ENCODE data around the gene NAALADL2. TPM values are rescaled to one million over a fixed set of nuclear protein-coding genes. Genes with fewer than 3 reads are reported as not detected.

Gene NAALADL2
- total RNA-seq, 1 donor from 2014 or later, result 9.9 TPM

GRCh38 chr3:174869448-174869847, 10.3 kb downstream of the NAALADL2 start:
- H3K4me1 Mint-ChIP-seq (ENCODE audit: unreplicated experiment), result no peaks in the 10 kb centered on the region
- TF ChIP-seq, protein P1, sequence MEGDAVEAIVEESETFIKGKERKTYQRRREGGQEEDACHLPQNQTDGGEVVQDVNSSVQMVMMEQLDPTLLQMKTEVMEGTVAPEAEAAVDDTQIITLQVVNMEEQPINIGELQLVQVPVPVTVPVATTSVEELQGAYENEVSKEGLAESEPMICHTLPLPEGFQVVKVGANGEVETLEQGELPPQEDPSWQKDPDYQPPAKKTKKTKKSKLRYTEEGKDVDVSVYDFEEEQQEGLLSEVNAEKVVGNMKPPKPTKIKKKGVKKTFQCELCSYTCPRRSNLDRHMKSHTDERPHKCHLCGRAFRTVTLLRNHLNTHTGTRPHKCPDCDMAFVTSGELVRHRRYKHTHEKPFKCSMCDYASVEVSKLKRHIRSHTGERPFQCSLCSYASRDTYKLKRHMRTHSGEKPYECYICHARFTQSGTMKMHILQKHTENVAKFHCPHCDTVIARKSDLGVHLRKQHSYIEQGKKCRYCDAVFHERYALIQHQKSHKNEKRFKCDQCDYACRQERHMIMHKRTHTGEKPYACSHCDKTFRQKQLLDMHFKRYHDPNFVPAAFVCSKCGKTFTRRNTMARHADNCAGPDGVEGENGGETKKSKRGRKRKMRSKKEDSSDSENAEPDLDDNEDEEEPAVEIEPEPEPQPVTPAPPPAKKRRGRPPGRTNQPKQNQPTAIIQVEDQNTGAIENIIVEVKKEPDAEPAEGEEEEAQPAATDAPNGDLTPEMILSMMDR (conservative IDR thresholded peaks at IDR 0.05), result no peak
- H3K27ac Mint-ChIP-seq, result no peak overlapping the region
- H3K9me3 Mint-ChIP-seq, result no peaks in the 10 kb centered on the region
- no peaks in the 10 kb centered on the region for H3K36me3 Mint-ChIP-seq
- no peak for DNase-seq (ENCODE audit: extremely low spot score, unreplicated experiment)
- H3K4me3 Mint-ChIP-seq, result no peak overlapping the region
- no peaks in the 10 kb centered on the region for H3K27me3 Mint-ChIP-seq

DNA sequence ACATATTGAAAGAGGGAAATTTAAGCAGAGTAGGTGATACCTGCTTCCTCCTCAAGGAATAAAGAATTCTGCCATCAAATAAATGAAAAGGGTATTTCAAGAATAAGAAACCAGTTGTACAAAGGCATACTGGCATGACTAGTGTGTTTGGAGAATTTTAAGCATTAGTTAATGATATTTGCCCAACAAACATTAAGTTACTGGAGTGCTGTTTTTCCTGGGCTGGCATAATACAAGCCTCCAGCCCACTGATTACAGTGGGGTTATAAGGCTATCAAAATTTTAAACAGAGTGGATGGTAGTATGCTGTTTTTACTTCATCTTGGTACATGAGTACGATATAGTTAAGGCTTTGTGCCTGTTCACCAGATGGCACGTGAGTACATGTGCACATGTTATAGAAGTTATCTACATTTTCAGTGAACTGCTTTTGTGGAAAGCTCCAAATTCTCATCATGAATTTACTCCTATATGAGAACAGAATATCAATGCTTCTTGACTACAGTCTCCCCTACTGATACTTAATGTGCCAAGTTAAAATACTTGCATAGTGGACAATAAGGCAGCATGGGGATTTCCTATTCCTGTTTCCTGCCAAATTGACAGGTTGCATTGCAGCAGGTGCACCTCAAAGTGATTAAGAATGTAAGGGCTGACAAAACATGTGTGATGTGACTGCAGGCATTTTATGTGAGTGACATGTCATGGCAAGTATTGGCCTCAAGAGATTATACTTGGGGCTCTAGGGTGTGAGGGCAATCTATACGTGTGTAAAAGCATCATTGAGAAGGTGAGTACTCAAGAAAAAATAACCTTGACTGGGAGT, 14.9 kb downstream of the NAALADL2 start:
- no peak for DNase-seq (ENCODE audit: extremely low spot score, unreplicated experiment)
- Mint-ChIP-seq H3K27ac (no peak overlapping the region), H3K27me3 (no peaks in the 10 kb centered on the region), H3K36me3 (no peaks in the 10 kb centered on the region), H3K9me3 (no peaks in the 10 kb centered on the region), H3K4me3 (no peak overlapping the region), H3K4me1 (ENCODE audit: unreplicated experiment) (no peaks in the 10 kb centered on the region)
- TF ChIP-seq, protein P1 (conservative IDR thresholded peaks at IDR 0.05), result no peak

DNA sequence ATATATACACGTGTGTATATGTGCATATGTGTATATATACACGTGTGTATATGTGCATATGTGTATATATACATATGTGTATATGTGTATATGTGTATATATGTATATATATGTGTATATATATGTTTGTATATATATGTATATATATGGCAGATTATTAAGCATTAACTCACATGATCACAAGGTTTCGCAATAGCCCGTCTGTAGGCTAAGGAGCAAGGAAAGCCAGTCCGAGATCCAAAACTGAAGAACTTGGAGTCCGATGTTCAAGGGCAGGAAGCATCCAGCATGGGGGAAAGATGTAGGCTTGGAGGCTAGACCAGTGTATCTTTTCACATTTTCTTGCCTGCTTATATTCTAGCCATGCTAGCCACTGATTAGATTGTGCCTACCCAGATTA, 23.7 kb downstream of the NAALADL2 start:
- H3K4me3 Mint-ChIP-seq, result no peak overlapping the region
- no peak for DNase-seq (ENCODE audit: extremely low spot score, unreplicated experiment)
- H3K4me1 Mint-ChIP-seq (ENCODE audit: unreplicated experiment), result no peaks in the 10 kb centered on the region
- H3K36me3 Mint-ChIP-seq, result peaks cover 12% of the 10 kb centered on the region
- H3K27ac Mint-ChIP-seq, result no peak overlapping the region
- TF ChIP-seq, protein P1 (conservative IDR thresholded peaks at IDR 0.05), result no peak
- peaks cover 25% of the 10 kb centered on the region for H3K9me3 Mint-ChIP-seq
- no peaks in the 10 kb centered on the region for H3K27me3 Mint-ChIP-seq

- Mint-ChIP-seq H3K9me3 (peaks cover 25% of the 10 kb centered on the region), H3K36me3 (peaks cover 12% of the 10 kb centered on the region), H3K4me3 (no peak overlapping the region), H3K27ac (no peak overlapping the region), H3K27me3 (no peaks in the 10 kb centered on the region), H3K4me1 (ENCODE audit: unreplicated experiment) (no peaks in the 10 kb centered on the region)
- DNase-seq (ENCODE audit: extremely low spot score, unreplicated experiment), result no peak
- TF ChIP-seq, protein P1 (conservative IDR thresholded peaks at IDR 0.05), result no peak
Measured at GRCh38 chr3:174883881-174884675, 24.9 kb downstream of the NAALADL2 start.

GRCh38 chr3:174884776-174885568, 25.8 kb downstream of the NAALADL2 start:
- H3K4me1 Mint-ChIP-seq (ENCODE audit: unreplicated experiment), result no peaks in the 10 kb centered on the region
- no peaks in the 10 kb centered on the region for H3K27me3 Mint-ChIP-seq
- TF ChIP-seq, protein P1 (conservative IDR thresholded peaks at IDR 0.05), result no peak
- no peak overlapping the region for H3K4me3 Mint-ChIP-seq
- peaks cover 20% of the 10 kb centered on the region for H3K9me3 Mint-ChIP-seq
- peaks cover 8% of the 10 kb centered on the region for H3K36me3 Mint-ChIP-seq
- no peak for DNase-seq (ENCODE audit: extremely low spot score, unreplicated experiment)
- no peak overlapping the region for H3K27ac Mint-ChIP-seq

Data from type B pancreatic cell (in vitro differentiated cells).